H1 (cell line): ENCODE measurements around the gene JAG1. TPM values are rescaled to one million over a fixed set of nuclear protein-coding genes. Genes with fewer than 3 reads are reported as not detected.

Experiments
- GTF2F1 ChIP-seq: IDR thresholded peaks from 2 replicates; pipeline ENCODE4 v1.6.1; 2012; ENCODE audit warnings: low read depth, low read length, improper control_type of control experiment, borderline replicate concordance
- NRF1 ChIP-seq: IDR thresholded peaks from 2 replicates; pipeline ENCODE4 v1.6.1; 2011; ENCODE audit warnings: mild to moderate bottlenecking, low read depth, low read length, improper control_type of control experiment
- RNF2 ChIP-seq: fragments of 200-900, 300-1000 bp; sonication (generic); IDR thresholded peaks from 2 replicates; pipeline ENCODE4 v1.7.1; 2016; ENCODE audit warnings: borderline replicate concordance, low read depth, mild to moderate bottlenecking, antibody characterized with exemption, low read length; ENCODE audit not compliant: poor library complexity, severe bottlenecking; ENCODE audit errors: missing control alignments
- polyA plus RNA-seq, 7 experiments: library from polyadenylated mRNA; depleted of rRNA in 3 of 7; stranded (reverse) in 5 of 7; unstranded in 2 of 7; fragments of >200 nt in 5 of 7; fragments of 200-250 nt in 2 of 7; gene quantifications; 1 replicate in 5 of 7; 2 replicates in 1 of 7; 4 replicates in 1 of 7; pipeline versions ENCODE4 v1.2.1 to v1.2.3, GENCODE V29; 2011 to 2013; ENCODE audit warnings: missing spikeins in 2 of 7, mixed read lengths in 2 of 7
- total RNA-seq: library from RNA; stranded (reverse); fragmentation: NEBNext Ultra II Directional; extraction: Animal tissue kit (Norgen Biotek cat#: 25700); gene quantifications from 2 replicates; pipeline ENCODE4 v1.2.1, GENCODE V29; 2021

The JAG1 gene
- total and polyA plus RNA-seq, 2 of the 8 experiments (the other 6 are each of a cell fraction or from before 2014, with no cell fraction given) = 13.5 to 27.3 TPM

GRCh38 chr20:10605547-10606195 lies 68.1 kb downstream of the JAG1 start (continued):
- TF ChIP-seq RNF2 (no peak), GTF2F1 (no peak), NRF1 (no peak)
- TF ChIP-seq, all 59 proteins: peak for 0
